GM18498 (cell line): Measurements from ENCODE around the gene HACE1.
"Not testable (repeated sequence)": the region's sequence is repeated elsewhere in the genome, so short reads cannot be mapped to it uniquely, and the experiment has no call there.

Experiments used
- ATAC-seq: cut with Tn5 transposase; IDR thresholded peaks from one replicate; pipeline ENCODE4 v1.9.1; 2021; ENCODE audit warnings: mild to moderate bottlenecking, moderate library complexity; ENCODE audit not compliant: unreplicated experiment

Gene HACE1, protein sequence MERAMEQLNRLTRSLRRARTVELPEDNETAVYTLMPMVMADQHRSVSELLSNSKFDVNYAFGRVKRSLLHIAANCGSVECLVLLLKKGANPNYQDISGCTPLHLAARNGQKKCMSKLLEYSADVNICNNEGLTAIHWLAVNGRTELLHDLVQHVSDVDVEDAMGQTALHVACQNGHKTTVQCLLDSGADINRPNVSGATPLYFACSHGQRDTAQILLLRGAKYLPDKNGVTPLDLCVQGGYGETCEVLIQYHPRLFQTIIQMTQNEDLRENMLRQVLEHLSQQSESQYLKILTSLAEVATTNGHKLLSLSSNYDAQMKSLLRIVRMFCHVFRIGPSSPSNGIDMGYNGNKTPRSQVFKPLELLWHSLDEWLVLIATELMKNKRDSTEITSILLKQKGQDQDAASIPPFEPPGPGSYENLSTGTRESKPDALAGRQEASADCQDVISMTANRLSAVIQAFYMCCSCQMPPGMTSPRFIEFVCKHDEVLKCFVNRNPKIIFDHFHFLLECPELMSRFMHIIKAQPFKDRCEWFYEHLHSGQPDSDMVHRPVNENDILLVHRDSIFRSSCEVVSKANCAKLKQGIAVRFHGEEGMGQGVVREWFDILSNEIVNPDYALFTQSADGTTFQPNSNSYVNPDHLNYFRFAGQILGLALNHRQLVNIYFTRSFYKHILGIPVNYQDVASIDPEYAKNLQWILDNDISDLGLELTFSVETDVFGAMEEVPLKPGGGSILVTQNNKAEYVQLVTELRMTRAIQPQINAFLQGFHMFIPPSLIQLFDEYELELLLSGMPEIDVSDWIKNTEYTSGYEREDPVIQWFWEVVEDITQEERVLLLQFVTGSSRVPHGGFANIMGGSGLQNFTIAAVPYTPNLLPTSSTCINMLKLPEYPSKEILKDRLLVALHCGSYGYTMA

DNA sequence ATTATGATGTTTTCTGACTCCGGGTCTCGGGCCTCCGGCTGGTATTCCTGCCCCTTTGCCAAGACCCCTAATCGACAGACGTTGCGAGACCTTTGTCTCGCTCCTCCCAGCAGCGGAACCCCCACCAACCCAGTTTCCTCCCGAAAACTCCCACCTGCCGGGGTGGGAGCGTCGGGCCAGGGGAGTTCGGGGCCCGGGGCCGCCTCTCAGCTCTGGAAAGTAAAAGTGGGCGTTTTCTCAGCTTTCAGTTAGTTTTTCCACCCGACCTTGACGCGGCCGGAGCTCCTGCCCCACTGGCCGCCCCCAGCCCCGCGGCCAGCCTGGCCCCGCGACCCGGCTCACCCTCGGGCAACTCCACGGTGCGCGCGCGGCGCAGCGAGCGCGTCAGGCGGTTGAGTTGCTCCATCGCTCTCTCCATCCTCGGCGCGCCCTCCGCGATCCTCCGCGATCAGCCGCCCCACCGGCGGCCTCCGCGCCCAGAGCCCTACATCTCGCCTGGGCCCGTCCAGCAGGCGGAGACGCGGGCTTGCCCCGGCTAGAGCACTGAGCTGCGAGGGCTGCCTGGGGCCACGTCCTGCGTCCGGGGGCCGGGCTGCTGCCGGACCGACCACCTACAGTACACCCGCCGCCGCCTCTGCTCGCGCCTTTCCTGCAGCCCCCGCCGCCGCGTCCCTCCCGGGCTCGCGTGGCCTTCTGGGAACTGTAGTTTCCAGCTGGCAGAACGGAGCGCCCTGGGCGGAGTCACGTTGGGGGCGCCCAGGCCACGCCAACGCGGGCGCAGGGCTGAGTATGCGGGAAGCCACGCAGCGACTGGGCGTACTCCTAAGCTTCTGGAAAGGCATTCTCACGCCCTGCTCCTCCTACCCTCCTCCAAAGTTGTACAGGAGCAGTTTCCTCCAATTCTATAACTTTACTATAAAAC, at the start of gene HACE1:
Gene HACE1, minus strand, starts transcription at position 695 of the 922 bp plus-strand sequence. Its CDS starts 277 bp downstream, at position 418.
- ATAC-seq: peak; percentile 100

DNA sequence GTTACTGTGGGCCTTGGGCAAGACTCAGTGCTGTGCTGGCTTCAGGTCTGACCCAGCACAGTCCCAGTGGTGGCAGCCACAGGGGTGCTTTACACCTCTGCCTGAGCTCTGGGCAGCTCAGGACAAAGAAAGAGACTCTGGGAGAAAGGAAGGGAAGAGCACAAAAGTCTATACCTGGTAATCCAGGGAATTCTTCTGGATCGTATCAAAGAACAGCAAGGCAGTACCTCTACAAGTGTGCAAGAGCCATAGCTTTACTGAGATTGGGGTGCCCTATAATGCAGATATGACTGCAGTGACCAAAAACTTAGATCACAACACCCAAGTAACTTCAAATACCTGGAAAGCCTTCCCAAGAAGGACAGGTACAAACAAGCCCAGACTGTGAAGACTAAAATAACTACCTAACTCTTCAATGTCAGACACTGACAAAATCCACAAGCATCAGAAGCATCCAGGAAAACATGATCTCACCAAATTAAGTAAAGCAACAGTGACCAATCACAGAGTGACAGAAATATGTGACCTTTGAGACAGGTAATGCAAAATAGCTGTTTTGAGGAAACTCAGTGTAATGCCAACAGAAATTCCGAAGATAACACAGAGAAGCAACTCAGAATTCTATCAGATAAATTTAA, 49.3 kb upstream of the HACE1 start:
- no peak for ATAC-seq

DNA sequence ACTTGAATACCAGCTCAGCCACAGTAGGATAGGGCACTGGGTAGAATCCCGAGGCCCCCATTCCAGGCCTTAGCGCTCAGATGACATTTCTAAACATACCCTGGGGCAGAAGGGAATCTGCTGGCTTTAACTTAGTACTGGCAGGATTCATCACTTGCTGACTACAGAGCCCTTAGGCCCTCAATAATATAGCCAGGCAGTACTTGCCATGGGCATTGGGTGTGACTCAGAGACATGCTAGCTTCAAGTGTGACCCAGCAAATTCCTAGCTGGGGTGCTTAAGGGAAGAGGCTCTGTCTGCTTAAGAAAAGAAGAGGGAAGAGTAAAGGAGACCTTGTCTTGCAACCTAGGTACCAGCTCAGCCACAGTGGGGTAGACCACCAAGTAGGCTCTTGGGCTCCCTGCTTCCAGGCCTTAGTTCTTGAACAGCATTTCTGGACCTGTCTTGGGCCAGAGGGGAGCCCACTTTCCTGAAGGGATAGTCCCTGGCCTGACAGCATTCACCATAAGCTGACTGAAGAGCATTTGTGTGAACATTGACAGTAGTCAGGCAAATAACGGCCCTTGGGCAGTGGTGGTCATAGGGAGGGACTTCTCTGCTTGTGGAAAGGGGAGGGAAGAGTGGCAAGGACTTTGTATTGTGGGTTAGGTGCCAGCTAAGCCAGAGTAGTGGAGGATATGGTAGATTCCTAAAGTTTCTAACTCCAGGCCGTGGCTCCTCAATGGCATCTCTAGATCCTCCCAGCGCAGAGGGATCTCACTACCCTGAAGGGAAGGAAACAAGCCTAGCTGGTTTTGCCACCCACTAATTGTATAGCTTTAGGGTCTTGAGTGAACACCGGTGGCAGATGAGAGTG, 48.5 kb upstream of the HACE1 start:
- no peak for ATAC-seq

DNA sequence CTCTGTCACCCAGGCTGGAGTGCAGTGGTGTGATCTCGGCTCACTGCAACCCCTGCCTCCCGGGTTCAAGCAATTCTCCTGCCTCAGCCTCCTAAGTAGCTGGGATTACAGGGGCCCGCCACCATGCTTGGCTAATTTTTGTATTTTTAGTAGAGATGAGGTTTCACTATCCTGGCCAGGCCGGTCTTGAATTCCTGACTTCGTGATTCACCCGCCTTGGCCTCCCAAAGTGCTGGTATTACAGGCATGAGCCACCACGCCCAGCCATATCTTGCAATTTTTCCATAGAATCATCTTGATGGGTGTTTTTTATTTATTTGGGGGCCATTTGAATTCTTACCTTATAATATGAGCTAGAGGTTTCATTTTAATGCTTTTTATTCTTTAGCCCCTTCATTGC, 39.2 kb upstream of the HACE1 start:
- ATAC-seq: not testable (repeated sequence)

DNA sequence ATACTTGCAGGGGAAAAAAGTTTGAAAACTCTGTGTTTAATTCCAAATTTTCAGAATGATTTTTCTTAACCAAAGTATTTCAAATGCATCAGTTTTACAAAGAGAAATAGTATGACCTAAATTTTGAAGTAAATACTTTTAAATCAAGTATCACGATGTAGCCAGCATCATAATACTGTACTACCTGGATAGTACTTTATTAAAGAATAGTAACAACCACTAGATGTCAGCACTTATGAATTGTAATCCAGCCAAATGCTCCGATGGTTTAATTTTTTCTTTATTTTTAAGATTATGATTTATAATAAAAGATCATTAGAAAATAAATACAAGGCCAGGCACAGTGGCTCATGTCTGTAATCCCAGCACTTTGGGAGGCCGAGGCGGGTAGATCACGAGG, 37.2 kb upstream of the HACE1 start:
- ATAC-seq: no peak

DNA sequence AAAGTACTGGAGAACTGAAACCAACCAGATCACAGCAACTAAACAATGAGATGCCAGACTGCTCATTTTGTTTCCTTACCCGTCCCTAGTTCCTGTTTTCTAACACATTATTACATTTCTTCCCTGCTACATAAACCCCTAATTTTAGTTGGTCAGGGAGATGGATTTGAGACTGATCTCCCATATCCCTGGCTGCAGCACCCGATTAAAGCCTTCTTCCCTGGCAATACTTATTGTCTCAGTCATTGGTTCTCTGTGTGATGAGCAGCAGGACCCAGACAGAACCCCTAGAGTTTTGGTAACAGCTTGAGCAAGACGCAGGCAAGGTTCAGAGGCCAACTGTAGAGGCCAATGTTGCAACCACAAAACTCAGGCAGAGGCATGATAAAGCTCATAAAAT, 28.3 kb upstream of the HACE1 start:
- ATAC-seq: no peak

DNA sequence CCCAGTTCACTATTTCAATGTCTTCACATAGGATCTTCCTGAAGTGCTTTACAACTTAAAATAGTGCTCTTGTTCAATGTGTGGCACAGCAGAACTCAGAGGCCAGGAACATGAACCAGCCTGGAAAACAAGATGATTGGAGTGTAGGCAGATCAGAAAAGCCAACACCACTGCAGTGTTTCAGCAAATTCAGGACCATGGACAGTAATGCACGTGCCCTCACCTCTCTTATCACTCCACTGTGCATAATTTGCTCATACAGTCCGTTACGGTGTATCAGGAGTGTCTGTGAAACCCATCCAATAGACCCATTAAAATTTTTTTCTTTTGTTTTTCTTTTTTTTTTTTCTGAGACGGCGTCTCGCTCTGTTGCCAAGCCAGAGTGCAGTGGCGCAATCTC, 27.6 kb upstream of the HACE1 start:
- no peak for ATAC-seq

DNA sequence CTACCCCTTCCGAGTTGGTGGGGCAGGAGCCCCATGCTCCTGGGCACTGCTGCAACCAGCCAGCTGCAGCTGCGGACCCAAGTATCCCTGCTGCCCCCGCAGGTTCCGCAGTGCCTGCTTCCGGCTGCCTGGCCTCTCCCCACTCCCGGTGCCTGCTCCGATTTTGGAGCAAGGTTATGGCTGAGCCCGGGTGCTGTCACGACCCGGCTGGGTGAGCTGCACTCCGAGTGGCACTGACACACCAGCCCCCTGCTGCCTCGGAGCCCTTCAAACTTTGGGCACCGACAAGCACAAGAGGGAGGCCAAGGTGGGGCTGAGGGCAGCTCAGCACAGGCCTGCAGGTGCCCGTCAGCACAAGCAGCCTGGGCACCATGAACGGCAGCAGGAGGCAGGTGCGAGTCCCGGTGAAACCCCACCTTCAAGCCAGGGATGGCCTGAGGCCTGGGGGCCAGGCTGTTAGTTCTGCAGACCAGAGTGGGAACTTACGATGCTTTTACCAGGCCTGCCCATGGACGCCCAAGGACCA, 25.9 kb upstream of the HACE1 start:
- ATAC-seq: no peak

DNA sequence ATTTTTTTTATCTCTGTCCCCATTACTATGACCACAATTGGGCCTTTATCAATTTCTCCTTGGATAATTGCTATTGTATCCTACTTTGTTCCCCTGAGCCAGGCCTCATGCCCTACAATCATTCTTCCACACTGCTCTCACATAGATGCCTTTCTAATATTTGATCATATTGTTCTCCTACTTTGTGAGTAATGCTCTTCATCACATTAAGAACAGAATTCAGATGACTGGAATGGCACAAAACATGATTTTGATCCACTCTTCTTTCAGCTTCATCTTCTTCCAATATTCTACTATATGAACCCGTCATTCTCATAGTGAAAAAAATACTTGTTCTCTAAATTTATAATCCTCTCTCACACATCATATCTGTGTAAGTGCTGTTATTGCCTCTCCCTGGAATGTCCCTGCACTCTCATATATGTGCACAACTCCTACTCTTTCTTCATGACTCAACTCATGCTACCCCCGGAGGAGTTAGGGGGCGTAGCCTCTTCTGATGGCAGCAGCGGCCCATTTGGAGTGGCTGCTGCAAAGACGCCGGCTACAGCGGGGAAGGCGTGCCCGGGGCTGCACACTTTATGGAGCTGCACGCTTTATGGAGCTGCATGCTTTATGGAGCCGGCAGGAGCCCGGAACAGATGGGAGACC, 25.3 kb upstream of the HACE1 start:
- ATAC-seq: no peak

DNA sequence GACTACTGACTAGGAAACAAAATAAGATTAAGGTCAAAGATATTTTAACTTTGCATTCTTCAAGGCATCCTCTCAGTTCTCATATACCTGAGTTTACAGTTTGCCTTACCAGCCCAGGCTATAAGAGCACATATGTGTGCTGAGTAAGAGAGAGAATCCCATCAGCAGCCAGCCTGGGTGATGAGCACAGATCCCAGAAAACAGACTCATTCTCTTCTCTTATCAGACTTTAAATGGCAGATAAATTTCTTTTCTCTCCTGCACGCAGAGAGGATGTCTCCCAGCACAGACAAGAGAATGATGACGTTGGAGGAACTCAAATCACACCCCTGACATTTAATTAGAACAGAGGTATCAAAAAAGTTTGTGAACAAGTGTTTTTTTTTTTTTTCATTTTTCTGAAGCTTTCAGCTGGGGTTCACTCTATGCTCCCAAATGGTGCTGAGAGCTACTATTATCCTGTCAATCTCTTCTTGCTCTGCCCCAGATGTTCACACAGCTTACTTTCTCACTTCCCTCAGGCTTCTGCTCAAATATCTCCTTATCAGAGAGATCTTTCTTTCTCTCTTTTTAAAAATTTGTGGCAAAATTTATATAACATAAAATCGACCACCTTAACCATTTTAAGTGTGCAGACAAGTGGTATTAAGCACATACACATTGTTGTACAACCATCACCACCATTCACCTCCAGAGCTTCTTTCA, 22.4 kb upstream of the HACE1 start:
- ATAC-seq: no peak

DNA sequence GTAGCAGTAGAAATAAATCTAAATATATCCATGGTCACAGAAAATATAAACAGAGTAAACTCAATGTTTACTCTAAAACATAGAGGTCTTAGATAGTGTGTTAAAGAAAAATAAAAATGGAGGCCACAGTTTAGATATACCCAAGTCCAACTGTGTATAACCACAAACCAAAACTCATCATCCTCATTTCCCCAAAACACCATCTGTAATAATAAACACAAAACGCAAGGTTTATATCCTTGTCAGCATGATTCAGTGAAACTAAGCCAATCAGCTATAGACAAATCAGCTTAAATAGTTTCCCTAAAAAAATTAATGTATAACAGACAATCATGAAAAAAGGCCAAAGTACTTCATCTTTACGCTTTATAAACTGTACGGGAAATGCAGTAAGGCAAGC, 2.7 kb upstream of the HACE1 start:
- ATAC-seq: no peak

DNA sequence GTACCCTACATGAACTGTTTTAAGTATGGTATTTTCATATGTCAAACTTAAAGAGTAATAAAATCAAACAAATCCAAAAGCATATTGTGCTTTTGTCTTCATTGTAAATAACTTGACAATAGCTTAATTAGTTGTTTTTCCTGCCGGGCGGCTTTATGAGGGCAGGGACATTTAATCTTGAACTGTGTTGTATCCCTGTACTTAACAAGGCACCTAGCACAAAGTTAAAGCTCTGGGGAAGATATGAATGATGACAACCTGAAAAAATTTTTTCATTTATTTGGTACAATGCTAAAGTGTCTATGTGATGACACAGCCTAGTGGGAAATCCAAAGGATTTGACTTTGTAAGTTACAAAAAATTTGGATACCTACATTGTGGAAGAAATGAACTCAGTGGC, 502 bp upstream of the HACE1 start:
- ATAC-seq: no peak

DNA sequence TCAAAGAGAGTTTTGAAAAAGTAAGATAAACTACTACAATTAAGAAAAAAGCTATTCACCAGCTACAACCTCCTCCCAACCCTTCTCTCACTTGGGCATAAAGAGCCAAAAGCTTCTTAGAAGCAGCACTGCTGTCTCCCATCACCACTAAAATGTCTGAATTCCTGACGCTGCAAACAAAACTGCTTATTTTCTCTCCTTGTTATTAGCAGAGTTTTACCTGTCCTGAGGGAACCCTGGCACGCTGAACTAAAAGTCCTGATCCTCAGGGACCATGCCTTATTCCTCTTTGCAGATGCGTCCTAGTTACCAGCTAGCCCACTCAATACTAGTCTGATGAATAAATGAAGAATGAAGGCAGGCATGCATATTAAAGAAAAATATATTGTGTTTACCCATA, 1.1 kb downstream of the HACE1 start:
- no peak for ATAC-seq

DNA sequence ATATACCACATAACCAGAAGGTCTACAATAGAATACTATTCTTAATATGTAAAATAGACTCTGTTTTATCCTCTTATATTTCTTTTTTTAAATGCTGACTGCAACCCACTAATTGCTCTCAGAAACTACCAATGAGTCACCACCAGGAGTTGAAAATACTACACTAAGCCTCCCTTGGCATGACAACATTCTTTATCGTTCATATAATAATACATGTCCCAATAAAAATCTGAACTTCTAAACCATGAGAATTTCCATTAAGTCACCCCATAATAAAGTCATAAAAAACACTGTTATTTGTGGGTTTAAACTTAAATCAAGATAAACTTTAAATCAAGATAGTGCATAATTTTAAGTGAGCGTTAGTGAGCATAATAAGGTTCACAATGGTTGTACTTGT, 4.2 kb downstream of the HACE1 start:
- ATAC-seq: no peak

DNA sequence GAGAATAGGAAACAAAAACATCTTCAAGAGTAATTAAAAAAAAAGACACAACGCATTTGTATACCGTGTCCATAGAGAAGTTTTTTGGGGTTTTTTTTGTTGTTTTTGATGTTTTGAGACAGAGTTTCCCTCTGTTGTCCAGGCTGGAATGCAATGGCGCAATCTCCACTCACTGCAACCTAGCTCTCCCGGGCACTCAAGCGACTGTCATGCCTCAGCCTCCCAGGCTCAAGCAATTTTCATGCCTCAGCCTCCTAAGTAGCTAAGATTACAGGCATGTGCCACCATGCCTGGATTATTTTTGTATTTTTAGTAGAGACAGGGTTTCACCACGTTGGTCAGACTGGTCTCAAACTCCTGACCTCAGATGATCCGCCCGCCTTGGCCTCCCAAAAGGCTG, 12.0 kb downstream of the HACE1 start:
- ATAC-seq: not testable (repeated sequence)

DNA sequence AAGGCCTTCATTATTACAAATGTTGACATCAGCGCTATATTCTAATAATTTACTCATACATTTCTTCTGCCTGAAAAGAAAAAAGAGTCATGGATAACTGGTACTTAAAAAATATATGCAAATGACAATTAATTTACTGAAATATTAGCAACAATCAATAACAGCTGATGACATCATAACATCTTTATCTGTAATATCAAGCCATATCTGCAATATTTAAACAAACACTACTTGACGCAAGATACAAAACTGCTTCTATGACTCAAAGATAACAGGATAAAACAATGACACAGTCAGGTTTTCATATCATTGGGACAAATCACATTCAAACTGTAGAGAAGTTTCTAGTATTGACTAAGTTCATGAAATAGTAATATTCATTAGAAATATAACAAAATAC, 16.5 kb downstream of the HACE1 start:
- no peak for ATAC-seq

DNA sequence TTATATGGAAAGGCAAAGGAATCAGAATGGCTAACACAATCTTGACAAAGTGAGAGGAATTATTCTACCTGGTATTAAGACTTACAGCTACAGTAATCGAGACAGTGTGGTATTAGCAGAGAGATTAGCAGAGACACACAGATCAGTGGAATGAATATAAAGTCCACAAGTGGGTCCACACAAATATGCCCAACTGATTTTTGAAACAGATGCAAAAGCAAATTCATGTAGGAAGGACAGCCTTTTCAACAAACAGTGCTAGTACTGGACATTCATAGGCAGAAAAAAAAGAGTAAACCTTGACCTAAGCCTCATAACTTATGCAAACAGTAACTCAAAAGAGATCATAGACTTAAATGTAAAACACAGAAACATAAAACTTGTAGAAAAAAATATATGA, 22.6 kb downstream of the HACE1 start:
- no peak for ATAC-seq

DNA sequence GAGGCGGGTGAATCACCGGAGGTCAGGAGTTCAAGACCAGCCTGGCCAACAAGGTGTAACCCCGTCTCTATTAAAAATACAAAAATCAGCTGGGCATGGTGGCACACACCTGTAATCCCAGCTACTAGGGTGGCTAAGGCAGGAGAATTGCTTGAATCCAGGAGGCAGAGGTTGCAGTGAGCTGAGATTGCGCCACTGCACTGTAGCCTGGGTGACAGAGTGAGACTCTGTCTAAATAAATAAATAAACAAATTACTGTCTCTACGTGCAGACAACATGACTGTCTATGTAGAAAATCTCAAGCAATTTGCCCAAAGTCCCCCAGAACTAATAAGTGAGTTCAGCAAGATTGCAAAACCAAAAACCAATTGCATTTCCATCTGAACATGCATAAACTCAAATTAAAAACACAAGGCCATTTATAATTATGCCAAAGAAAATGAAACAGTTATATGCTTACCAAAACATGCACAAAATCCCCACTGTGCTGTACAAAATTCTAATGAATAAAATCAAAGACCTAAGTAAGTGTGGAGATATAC, 23.2 kb downstream of the HACE1 start:
- not testable (repeated sequence) for ATAC-seq
